Measurements from ENCODE around the gene ABCB8.

DNA sequence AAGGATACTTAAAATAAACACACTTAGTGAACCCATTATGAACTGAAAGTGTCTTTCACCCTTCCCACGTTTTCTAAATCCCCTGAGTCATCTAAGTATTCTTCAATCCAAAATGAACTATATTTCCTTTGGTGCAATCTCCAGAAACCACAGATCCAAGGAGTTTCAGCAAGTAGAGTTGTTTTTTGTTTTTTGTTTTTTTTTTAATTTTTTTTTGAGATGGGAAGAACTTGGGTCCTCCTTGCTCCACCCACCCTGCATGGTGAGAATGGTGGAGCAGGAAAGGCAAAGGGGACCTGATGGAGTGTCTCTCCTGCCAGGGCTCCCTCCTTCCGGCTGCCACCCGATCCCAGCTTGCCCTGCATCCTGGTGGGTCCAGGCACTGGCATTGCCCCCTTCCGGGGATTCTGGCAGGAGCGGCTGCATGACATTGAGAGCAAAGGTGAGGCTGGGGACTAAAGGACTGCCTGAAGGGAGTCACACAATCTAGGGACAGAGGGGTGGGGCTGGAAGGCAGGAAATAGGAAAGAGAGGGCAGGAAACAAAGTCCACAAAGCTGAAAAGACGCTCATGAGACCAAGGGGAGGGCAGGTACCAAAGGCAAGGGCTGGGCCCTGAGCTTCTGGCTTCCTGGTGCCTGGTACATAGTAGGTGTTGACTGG, 16.1 kb upstream of the ABCB8 start:
- TF ChIP-seq CTCF (IDR thresholded peaks at IDR 0.05), result no peak
- TF ChIP-seq POLR2AphosphoS5 (IDR thresholded peaks at IDR 0.05), result no peak
- TF ChIP-seq POLR2A (IDR thresholded peaks at IDR 0.05), result no peak

Data from upper lobe of left lung (tissue), 4 donors.